ENCODE results near the gene NPHS1. TPM values are rescaled to one million over a fixed set of nuclear protein-coding genes. Genes with fewer than 3 reads are reported as not detected.

The NPHS1 gene
- total RNA-seq = not detected

- DNase-seq (ENCODE audit: extremely low spot score) = no peak
- WGBS = 74% methylated on average over 6 of the region's 9 CpGs
- Histone ChIP-seq H3K9me3 (no peaks in the 10 kb centered on the region), H3K4me1 (peaks cover 13 to 15% (median 14%) of the 10 kb centered on the region in 4 donors), H3K4me3 (no peak within 1 kb of the TSS), H3K36me3 (no peaks in the 10 kb centered on the region), H3K27me3 (peaks cover 4 to 98% (median 44%) of the 10 kb centered on the region in 4 donors), H3K27ac (replicated peaks in 1 of 4) (no peak within 1 kb of the TSS)
- TF ChIP-seq CTCF (IDR thresholded peaks at IDR 0.05) (no peak), POLR2AphosphoS5 (IDR thresholded peaks at IDR 0.05) (no peak), POLR2A (IDR thresholded peaks at IDR 0.05; ENCODE audit: low read depth) (no peak), EP300 (IDR thresholded peaks at IDR 0.05) (no peak)
- intact Hi-C loops (cut with DNase I) = loop anchor here (10.0 kb wide), 1 partner anchor 67 kb away; no protein-coding TSS in a partner anchor
Observed at GRCh38 chr19:35852029-35852780, at the start of gene NPHS1. Gene NPHS1 (minus strand): TSS chr19:35852504. CDS start chr19:35851837, 667 bp downstream.

GRCh38 chr19:35901055-35901644 lies 48.8 kb upstream of the NPHS1 start:
- 76% methylated on average over 2 of the region's 2 CpGs for WGBS
- H3K27me3 ChIP-seq = no peaks in the 10 kb centered on the region
- H3K4me3 ChIP-seq = peak overlapping the region; percentile 68 to 86 (median 74)
- no peak for DNase-seq (ENCODE audit: extremely low spot score)
- no peaks in the 10 kb centered on the region for H3K9me3 ChIP-seq
- TF ChIP-seq EP300 (IDR thresholded peaks at IDR 0.05) = no peak
- no peak for TF ChIP-seq CTCF (IDR thresholded peaks at IDR 0.05)
- no peak for TF ChIP-seq POLR2AphosphoS5 (IDR thresholded peaks at IDR 0.05)
- no peak for TF ChIP-seq POLR2A (IDR thresholded peaks at IDR 0.05; ENCODE audit: low read depth)
- peak overlapping the region; percentile 88 to 94 (median 92) for H3K27ac ChIP-seq (replicated peaks in 1 of 4)
- H3K36me3 ChIP-seq = peaks cover 7 to 19% (median 17%) of the 10 kb centered on the region in 4 donors
- peaks cover 14 to 60% (median 53%) of the 10 kb centered on the region in 4 donors for H3K4me1 ChIP-seq
- intact Hi-C loops (cut with DNase I) = no loop called here

- Histone ChIP-seq H3K36me3 (peaks cover 12 to 32% (median 30%) of the 10 kb centered on the region in 4 donors), H3K27ac (replicated peaks in 1 of 4) (peak overlapping the region; percentile 88 to 94 (median 92)), H3K9me3 (no peaks in the 10 kb centered on the region), H3K4me1 (peaks cover 14 to 59% (median 51%) of the 10 kb centered on the region in 4 donors), H3K4me3 (peak overlapping the region; percentile 68 to 86 (median 74)), H3K27me3 (no peaks in the 10 kb centered on the region)
- intact Hi-C loops (cut with DNase I) = loop anchor here (5.0 kb wide), 1 partner anchor 33 kb away; no protein-coding TSS in a partner anchor
- 3% methylated on average over 4 of the region's 43 CpGs for WGBS
- DNase-seq (ENCODE audit: extremely low spot score) = no peak
- TF ChIP-seq POLR2AphosphoS5 (IDR thresholded peaks at IDR 0.05) = peak; percentile 90 to 92
- no peak for TF ChIP-seq EP300 (IDR thresholded peaks at IDR 0.05)
- TF ChIP-seq POLR2A (IDR thresholded peaks at IDR 0.05; ENCODE audit: low read depth) = peak; percentile 41
Observed at GRCh38 chr19:35899547-35900214, 47.4 kb upstream of the NPHS1 start.

- peaks cover 19 to 44% (median 41%) of the 10 kb centered on the region in 4 donors for H3K36me3 ChIP-seq
- H3K9me3 ChIP-seq = no peaks in the 10 kb centered on the region
- peaks cover 14 to 54% (median 46%) of the 10 kb centered on the region in 4 donors for H3K4me1 ChIP-seq
- 32% methylated on average over 5 of the region's 17 CpGs for WGBS
- peak overlapping the region; percentile 88 to 94 (median 92) for H3K27ac ChIP-seq (replicated peaks in 1 of 4)
- H3K4me3 ChIP-seq = peak overlapping the region; percentile 68 to 86 (median 74)
- intact Hi-C loops (cut with DNase I) = loop anchor here (5.0 kb wide), 1 partner anchor 34 kb away; no protein-coding TSS in a partner anchor
- H3K27me3 ChIP-seq = no peaks in the 10 kb centered on the region
- DNase-seq (ENCODE audit: extremely low spot score) = no peak
- no peak for TF ChIP-seq POLR2A (IDR thresholded peaks at IDR 0.05; ENCODE audit: low read depth)
Observed at GRCh38 chr19:35898499-35898809, 46.1 kb upstream of the NPHS1 start.

- 90% methylated on average over 13 of the region's 13 CpGs for WGBS
- Histone ChIP-seq H3K9me3 (no peaks in the 10 kb centered on the region), H3K27me3 (no peaks in the 10 kb centered on the region), H3K4me3 (peak overlapping the region; percentile 68 to 86 (median 74)), H3K36me3 (peaks cover 24 to 50% (median 46%) of the 10 kb centered on the region in 4 donors), H3K27ac (replicated peaks in 1 of 4) (peak overlapping the region; percentile 88 to 94 (median 92)), H3K4me1 (peaks cover 14 to 48% (median 42%) of the 10 kb centered on the region in 4 donors)
- no peak for TF ChIP-seq POLR2AphosphoS5 (IDR thresholded peaks at IDR 0.05)
- TF ChIP-seq POLR2A (IDR thresholded peaks at IDR 0.05; ENCODE audit: low read depth) = no peak
- TF ChIP-seq CTCF (IDR thresholded peaks at IDR 0.05) = no peak
- no peak for TF ChIP-seq EP300 (IDR thresholded peaks at IDR 0.05)
- intact Hi-C loops (cut with DNase I) = loop anchor here (5.0 kb wide), 1 partner anchor 34 kb away; no protein-coding TSS in a partner anchor
- no peak for DNase-seq (ENCODE audit: extremely low spot score)
Observed at GRCh38 chr19:35897706-35898451, 45.6 kb upstream of the NPHS1 start.
